ENCODE measurements around the gene ADPRS.

Gene ADPRS

DNA sequence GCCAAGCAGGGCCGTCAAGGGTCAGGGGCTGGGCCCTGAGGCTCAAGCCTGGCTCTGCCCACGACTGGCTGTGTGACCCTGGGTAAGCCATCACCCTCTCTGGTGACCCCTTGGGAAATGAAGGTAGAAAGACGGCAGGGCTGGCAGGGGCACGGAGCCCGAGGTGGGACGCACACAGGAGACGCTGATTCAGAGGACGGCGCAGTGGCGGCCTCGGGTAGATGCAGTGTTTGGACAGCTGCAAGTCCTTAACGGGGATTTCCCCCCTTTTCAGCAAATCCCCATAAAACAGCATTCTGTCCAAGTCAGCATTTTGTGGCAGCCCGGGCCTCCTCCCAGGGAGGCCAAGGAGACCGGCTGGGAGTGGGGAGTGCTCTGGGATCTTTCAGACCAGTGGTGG lies 19.6 kb downstream of the ADPRS start:
- no peak for DNase-seq (ENCODE audit: low read depth in 3 of 3)

DNA sequence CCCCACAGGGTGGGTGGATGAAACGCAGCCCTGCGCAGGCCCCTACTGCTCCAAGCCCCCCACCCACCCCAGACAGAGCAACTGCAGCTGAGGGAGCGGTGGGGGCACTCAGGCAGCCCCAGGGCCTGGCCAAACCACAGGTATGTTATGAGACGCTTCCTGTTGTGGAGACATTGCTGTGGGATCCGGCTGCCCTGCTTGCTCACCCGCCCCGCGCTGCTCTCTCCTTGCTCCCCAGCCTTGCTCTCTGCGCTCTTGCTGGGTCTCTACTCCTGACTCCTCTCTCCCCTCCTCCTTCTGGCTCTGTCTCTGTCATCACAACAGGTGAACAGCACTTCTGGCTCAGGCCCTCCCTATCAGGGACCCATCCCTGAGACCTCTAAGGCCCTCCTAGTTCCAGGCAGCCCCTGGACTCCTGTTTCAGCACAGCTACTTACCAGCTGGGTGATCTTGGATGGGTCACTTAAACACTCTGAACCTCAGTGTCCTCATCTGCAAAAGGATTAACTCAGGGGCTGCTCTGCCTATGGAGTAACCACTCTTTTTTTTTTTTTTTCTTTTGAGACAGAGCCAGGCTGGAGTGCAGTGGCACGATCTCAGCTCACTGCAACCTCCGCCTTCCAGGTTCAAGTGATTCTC lies 20.5 kb downstream of the ADPRS start:
- no peak for DNase-seq (ENCODE audit: low read depth in 3 of 3)

DNA sequence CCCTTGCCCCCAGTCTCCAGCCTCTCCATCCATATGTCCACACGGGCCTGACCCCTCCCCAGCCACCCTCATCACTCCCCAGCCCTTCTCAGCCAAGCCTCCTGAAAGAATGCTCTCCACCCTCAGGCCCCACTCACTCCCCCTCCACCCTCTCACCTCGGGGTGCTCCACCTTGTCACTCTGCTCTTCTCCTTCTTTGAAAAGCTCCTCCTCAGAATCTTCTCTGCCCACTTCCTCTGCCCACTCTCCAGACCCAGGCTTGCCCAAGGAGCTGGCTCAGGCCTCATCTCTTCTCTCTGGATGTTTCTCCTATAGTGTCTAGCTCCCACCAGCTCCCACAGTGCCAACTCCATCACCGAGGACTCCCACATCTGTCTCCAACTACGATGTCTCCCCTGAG lies 22.5 kb downstream of the ADPRS start:
- DNase-seq (ENCODE audit: low read depth in 3 of 3) = no peak

DNA sequence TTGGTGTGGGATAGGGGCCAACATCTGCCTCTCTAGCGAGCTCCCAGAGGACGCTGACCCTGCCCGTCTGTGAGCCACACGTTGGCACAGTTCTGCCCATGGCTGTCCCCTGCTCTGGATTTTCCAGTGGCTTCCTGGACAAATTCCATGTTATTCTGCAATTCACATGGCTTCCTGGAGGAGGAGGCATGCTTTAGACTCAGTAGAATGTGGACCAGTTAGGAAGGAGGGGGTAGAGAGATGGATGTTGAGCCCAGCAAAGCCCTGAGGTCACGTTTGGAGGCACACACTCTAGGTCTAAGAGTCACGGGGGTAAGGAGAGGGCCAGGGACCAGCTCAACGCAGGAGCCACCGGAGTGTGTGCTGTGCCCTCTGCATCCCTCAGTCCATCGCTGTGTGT lies 24.1 kb downstream of the ADPRS start:
- DNase-seq (ENCODE audit: low read depth in 3 of 3) = no peak

DNA sequence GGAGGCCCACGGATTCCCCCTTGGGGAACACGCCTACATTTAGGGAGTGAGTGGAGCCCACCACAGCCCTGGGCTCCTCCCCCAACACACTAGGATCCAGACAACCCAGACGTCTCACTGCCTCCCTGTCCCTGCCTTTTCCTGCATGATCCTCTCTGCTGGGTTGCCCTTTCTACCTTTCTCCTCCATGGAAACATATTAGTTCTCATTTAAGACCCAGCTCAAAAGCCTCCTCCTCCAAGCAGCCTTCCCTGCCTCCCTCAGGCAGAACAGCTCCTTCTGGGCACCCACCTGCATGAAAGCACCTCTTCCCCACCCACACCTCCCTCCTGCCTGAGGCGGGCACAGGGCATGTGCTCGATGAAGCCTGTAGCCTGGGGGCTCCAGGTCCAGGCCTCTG lies 25.7 kb downstream of the ADPRS start:
- no peak for DNase-seq (ENCODE audit: low read depth in 3 of 3)

DNA sequence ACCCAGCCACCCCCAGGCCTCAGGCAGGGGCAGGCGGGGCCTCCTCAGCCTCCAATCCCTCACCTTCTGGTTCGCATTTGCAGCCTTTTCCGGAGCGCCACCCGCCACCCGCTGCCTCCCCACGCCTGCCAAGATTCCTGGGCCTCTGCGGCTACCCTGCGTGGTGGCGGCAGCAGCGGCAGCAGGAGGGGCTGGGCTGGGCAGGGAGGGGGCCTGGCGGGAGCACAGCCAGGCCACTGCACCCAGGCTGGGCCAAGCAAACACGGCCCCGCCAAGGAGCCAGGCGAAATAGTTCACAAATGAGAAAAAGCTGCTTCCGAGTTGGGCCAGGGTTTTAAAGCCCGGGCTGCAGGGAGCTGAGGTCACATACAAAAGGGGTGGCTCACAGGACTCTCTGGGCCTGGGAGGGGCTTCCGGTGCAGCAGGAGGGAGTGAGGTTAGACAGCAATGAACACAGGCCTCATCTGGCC lies 26.5 kb downstream of the ADPRS start:
- no peak for DNase-seq (ENCODE audit: low read depth in 3 of 3)

DNA sequence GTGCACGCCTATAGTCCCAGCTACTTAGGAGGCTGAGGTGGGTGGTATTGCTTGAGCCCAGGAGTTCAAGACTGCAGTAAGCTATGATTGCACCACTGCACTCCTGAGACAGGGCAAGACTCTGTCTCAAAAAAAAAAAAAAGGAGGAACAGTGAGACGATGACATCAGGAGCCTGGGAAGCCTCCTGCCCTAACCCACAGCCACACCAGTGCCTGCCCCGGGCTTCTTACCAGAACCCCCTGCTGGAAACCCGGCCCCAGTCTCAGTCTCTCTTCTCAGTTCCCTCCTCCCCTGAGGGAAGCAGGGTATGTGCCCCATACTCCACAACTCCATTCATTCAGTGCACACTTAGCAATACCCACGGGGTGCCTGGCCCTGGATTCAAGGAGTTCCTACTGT lies 27.2 kb downstream of the ADPRS start:
- DNase-seq (ENCODE audit: low read depth in 3 of 3) = no peak

DNA sequence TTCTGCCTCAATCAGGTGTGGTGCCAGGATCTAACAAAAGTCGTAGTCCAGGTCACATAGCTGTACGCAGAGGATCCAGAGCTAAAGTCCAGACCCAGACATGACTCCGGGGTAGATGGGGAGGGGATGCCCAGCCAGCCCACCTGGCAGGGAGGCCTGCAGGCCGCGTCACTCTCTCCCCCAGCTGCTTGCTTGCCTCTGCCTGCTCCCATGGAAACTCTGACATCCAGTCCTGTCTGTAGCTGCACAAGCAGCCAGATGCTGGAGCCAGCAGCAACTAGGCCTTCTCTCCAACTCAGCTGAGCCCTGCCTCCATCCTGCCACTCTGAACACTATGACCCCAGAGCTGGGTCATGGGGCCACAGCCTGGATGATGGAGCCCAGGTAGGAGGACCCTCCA lies 28.2 kb downstream of the ADPRS start:
- DNase-seq (ENCODE audit: low read depth in 3 of 3) = no peak

DNA sequence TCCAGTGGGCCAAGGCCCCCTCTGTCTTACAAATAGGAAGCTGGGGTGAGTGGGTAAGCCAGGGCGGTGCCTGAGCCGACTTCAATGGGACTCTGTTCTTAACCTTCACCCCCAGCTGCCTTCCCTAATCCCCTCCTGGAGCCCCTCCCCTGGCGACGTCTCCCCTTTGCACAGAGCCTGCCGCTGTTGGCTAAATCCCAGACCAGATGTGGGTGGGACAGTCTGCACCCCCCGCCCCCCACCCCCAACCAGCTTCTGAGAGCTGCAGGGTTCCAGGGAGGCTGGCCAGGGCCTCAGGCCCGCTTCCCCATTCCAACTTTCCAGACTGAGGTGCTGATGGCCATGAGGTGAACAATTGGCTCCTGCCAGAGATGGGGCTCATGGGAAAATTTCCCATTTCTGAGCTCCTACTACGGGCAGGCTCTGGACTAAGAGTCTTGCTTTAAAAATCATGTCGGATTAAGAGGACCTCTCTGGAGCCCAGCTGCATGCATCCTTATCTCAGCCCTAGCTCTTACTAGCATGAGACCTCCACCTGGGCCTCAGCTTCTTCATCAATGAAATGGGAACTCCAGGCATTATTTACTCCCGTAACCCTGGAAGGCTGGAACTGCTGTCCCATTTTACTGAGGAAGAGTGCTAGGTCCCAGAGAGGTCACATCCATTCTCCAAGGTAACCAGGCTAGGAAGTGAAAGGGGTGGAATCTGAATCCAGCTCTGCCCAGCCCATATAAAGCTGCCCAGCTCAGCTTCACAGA lies 29.9 kb downstream of the ADPRS start:
- no peak for DNase-seq (ENCODE audit: low read depth in 3 of 3)

DNA sequence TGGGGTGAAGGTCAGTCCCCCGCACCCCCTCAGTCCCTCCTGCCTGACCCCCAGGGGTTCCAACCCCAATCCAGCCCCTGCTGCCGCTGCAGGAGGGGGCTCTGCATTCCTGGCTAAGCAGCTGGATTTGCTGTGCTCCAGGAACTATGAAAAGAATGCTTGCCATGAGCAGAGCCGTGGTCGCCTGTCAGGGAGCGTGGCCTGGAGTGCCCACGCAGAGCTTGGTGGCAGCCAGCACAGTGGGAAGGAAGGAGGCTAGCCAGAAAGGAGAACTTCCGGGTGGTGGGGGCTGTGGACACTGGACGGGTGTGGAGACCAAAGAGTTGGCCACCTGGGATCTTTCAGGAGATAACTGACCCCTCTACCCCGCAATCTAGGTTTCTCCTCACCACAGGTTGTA lies 30.8 kb downstream of the ADPRS start:
- no peak for DNase-seq (ENCODE audit: low read depth in 3 of 3)

DNA sequence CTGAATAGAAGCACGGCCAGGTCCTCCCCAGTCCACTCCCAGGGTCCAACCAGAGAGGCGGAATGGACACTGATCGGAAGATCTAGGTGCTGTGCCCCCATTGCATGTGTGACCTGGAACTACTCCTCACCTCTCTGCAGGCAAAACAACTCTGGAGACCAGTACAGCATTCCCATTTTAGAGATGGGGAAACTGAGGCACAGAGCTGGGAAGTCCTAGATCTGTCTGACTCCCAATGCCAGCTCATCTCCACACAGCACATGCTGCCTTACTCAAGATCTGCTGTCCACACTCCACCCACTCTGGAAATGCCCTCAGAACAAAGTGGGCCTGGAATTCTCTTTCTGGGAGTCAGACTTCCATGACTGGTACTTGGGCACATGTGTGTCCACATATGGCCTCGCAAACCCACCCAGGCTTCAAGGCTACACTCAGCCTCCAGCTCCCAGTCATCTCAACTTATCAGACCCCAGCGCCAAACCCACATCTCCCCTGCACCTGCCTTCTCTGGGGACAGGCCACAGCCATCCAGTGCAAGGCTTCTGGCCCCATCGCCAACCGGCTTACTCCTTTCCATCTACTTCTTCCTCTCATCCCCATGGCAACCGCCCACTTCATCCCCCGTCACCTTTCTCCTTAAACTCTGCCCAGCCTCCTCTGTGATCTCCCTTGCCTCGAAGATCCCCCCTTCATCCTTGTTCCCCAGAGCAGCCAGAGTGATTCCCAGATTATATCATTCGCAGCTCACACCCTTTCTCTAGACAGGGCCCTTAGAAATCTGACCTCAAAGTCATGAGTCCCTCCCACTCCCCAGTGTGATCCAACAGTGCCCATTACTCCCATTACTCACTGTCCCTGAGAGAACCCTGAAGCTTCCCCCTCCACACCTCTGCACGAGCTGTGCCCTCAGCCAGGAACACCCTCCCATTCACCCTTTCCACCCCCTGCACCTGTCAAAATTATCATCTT lies 33.7 kb downstream of the ADPRS start:
- DNase-seq (ENCODE audit: low read depth in 3 of 3) = no peak

DNA sequence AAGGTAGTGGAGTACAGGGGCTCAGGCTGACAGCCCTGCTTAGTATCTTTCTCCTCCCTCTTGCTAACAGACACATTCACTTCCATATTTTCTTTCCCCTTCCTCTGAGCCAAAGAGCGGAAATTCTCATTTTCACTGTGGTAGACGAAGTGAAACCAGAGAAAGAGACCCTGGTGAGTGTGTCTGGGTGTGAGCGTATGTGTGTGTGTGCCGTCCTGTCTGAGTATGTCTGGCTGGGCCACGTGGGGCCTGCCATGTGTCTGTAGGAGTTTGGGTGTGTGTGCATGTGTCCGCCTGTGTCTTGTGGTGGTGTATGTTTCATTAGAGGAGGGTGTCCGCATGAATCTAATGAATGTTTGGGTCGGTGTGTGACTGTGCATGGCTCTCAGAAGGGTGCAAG lies 34.7 kb downstream of the ADPRS start:
- DNase-seq (ENCODE audit: low read depth in 3 of 3) = no peak

DNA sequence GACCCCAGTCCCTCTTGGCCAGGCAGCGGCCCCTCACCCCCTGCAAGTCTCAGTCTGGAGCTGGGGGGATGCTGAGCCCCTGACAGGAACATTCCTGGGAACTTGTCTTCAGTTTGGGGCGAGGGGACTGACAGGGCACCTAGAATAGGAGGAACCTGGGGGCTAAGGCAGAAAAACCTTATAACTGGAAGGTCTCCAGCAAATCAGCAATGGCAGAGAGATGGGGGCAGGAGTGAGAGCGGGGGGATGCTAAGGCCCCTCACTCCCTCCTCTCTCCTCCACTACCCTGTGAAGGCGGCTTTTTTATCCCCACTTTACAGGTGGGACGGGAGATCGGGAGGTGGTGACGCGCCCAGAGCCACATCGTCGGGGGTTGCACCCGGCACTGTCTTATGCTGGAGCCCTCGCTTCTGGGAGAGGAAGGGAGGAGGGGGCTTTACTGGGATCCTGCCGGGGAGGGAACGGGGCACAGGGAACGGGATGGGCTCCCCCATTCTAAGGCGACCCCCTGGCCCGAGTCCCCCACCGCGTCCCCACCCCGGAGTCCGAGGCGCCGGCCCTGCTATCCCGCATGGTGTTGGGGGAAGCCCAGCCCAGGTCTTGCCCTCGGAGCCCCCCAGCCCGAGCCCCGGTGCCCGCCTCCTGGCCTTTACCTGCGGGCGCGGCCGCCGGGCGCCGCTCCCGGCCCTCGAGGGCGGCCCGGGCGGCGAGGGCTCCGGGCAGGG lies 35.9 kb downstream of the ADPRS start:
- no peak for DNase-seq (ENCODE audit: low read depth in 3 of 3)

DNA sequence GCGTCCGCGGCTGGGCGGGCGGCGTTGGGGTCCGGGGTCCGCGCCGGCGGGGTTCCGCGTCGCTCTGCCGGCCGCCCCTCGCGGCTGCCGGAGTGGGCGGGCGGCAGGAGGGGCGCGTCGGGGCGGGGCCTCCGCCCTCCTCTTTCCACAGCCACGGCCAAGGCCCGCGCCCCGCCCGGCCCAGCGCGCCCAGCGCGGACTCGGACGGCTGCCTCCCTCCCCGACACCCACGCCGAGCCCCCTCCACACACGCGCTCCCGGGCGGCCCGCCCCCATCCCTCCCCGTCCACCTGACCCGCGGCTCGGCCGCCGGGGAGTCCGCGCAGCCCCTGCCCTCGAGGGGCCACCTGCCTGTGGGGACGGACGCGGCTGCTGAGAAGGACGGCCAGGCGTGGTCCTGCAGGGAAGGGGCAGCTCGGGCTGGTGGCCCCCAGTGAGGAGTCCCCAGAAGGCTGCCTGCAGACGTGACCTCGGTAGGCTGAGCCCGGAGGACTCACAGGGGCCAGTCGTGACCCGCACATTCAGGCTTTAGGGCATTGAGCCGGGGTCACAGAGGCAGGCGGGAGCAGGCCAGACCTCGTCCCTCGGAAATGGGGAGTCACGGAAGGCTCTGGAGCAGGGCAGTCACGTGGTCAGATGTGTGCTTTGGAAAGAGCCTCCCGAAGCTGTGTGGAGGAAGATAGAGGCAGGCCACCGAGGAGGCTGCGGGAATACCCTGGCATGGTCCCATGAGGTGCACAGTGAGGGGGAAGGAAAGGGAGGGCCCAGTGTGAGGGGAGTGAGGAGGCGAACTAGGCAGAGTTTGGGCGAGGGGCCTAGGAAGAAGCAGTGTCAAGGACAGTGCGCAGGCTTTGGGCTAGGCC lies 36.7 kb downstream of the ADPRS start, which contains the start of gene COL8A2:
Gene COL8A2 (minus strand): TSS at position 94 of the 863 bp plus-strand sequence. CDS start 24,980 bp downstream, outside the sequence.
- DNase-seq (ENCODE audit: low read depth in 3 of 3) = no peak

DNA sequence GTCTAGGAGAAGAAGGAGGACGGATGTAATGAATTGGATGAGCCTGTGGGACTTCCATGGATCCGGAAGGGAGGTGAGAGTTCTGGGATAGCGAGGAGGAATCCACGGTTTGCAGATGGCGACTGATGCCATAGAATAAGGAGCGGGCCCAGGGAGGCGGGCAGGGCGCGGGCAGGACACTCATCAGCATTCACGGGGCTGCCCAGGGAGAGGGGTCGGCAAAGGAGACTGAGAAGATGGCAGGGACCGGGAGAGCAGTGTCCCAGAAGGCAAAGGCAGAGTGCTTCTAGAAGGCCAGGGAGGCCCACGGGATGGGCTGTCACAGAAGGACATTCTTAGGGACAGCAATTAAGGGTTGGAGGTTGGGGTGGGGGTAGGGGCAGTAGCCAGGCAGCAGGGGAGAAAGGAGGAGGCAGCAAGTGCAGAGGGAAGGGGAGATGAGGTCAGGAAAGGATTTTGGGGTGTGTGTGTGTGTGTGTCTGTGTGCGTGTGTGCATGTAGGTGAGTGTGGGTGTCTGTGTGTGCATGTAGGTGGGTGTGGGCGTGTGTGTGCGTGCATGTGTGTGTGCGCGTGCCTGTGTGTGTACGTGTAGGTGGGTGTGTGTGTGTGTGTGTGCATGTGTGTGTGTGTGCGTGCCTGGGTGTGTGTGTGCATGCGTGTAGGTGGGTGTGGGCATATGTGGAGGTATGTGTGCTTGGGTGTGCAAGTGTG lies 37.5 kb downstream of the ADPRS start:
- no peak for DNase-seq (ENCODE audit: low read depth in 3 of 3)

DNA sequence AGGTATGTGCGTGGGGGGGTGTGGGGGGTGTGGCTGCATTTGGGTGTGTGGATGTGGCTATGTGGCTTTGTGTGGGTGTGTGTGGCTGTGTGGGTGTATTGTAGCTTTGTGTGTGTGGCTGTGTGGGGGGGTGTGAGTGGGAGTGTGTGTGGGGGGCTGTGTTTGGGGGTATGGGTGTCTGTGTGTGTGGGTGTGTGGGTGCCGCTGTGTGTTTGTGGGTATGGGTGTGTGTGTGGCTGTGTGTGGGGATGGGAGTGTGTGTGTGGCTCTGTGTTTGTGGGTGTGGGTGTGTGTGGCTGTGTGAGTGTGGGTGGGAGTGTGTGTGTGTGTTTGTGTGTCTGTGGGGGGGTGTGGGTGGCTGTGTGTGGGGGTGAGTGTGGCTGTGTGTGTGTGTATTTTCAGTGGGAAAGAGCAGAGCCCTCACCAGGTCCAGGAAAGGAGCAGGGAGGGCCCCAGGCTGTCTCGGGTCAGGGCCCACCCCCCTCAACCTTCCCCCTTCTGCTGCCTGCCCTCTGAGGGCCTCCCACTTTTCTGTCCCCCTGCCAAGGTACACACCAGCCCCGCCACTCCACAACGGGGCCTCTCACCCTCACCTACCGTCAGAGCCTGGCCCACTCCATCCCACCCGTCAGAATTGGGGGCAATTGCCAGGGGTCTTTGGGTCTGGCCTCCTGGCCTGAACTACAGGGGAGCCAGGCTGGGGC lies 38.3 kb downstream of the ADPRS start:
- no peak for DNase-seq (ENCODE audit: low read depth in 3 of 3)

DNA sequence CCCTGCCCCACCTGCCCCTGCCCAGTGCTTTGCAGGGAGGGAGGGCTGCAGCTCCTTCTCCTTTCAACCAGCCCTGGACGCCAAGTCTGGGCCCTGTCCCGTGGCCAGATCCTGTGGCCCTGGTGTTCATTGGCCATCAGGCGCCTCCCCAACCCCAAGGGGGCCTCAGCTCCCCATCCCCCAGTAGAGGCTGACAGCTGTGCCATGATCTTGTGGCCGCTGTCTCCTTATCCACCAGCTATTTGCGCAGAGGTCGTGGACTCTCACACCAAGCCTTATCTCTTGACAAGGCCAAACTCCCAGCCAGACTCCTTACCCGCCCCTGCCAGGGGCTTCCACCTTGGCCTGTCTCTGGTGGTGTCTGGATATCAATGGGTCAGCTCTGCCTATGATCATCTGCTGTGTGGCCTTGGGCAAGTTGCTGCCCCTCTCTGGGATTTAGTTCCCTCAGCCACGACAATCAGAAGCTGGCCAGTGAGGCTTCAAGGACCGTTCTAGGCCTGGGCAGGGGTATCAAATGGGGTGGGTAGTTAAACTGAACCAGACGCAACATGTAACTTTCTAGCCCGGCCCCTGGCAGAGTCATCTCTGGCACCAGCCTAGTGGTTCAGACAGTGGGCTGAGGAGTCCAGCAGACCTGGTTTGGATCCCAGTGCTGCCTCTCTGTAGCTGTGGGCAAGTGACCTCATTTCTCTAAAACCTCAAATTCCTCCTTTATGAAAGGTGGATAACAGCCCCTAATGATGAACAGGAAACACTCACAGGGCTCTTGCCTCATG lies 39.6 kb downstream of the ADPRS start:
- DNase-seq (ENCODE audit: low read depth in 3 of 3) = no peak

DNA sequence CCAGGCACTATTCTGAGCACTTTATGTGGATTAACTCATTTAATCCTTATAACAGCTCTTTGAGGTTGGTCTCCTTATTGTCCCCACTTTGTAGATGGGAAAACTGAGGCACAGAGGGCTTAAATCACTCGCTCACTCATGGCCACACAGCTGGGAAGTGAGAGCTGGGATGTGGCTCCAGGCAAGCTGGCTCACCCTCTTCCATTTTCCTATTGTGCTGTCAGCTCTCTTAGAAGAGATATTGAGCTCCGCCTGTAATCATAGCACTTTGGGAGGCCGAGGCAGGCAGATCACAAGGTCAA lies 40.2 kb downstream of the ADPRS start:
- no peak for DNase-seq (ENCODE audit: low read depth in 3 of 3)

DNA sequence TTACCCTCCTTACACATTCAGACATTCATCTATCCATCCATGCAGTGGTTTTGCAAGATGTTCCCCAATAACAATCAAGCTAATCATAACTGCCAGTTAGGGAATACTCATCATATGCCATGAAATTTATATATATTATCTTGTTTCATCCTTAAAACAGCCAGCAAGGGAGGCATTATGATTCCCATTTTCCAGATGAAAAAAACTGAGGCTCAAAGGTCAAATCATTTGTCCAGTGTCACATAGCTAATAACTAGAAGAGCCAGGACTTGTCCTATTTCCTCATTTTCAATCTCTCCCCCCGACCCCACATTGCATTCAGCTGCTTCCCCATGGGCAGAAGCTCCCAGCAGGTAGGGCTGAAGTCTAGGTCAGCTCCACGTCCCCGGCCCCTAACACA lies 43.3 kb downstream of the ADPRS start:
- DNase-seq (ENCODE audit: low read depth in 3 of 3) = no peak
